HEK293T (cell line): Measurements from ENCODE around the gene MCFD2.

Experiments used
- BHLHE40 ChIP-seq: fragments of 450-650 bp; IDR thresholded peaks from 2 replicates; pipeline ENCODE4 v1.6.1; 2016; ENCODE audit warnings: mild to moderate bottlenecking, moderate library complexity, borderline replicate concordance
- FOXK2 ChIP-seq: fragments of 450-650 bp; IDR thresholded peaks from 2 replicates; pipeline ENCODE4 v1.6.1; 2016; ENCODE audit warnings: mild to moderate bottlenecking
- FOXM1 ChIP-seq: fragments of 450-650 bp; IDR thresholded peaks from 2 replicates; pipeline ENCODE4 v1.6.1; 2017; ENCODE audit warnings: mild to moderate bottlenecking, borderline replicate concordance
- HDGF ChIP-seq: fragments of 450-650 bp; IDR thresholded peaks from 2 replicates; pipeline ENCODE4 v1.6.1; 2017; ENCODE audit warnings: antibody characterized with exemption, borderline replicate concordance
- L3MBTL2 ChIP-seq: fragments of 450-650 bp; conservative IDR thresholded peaks from 2 replicates; pipeline ENCODE4 v1.6.1; 2016; ENCODE audit warnings: mild to moderate bottlenecking
- NFRKB ChIP-seq: fragments of 450-650 bp; IDR thresholded peaks from 2 replicates; pipeline ENCODE4 v1.6.1; 2016; ENCODE audit warnings: mild to moderate bottlenecking, moderate library complexity
- SP1 ChIP-seq: fragments of 450-650 bp; IDR thresholded peaks from 2 replicates; pipeline ENCODE4 v1.6.1; 2017
- SUZ12 ChIP-seq: fragments of 450-650 bp; IDR thresholded peaks from 2 replicates; pipeline ENCODE4 v1.6.1; 2016; ENCODE audit warnings: mild to moderate bottlenecking
- ZNF384 ChIP-seq: fragments of 450-650 bp; IDR thresholded peaks from 2 replicates; pipeline ENCODE4 v1.6.1; 2016

DNA sequence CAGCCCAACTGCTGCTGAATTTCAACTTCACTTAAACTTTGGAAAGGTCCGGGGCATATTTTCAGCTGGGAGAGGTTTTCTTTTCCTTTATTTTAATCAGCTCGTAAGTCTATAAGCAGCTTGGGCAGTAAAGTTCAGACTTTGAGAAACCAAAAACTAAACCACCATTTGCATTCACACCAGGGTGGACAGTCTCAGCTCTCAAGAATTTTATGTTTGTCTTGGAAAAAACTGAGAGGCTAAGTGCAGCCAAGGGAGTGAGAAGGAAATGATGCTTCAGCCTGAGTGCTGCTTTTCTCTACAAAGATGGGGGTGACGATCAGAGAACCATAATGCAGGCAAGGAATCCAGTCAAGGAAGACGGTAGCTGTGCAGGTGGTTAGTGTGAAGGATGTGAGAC, 30.2 kb downstream of the MCFD2 start:
- no peak for TF ChIP-seq BHLHE40
- no peak for TF ChIP-seq SP1
- TF ChIP-seq HDGF: no peak
- no peak for TF ChIP-seq NFRKB
- no peak for TF ChIP-seq FOXK2
- TF ChIP-seq SUZ12: no peak
- TF ChIP-seq L3MBTL2: no peak
- no peak for TF ChIP-seq ZNF384
- no peak for TF ChIP-seq FOXM1
